Colonic mucosa (tissue), 4 donors: ENCODE results near the gene LRMDA. TPM values are rescaled to one million over a fixed set of nuclear protein-coding genes. Genes with fewer than 3 reads are reported as not detected.

ENCODE experiments used
- DNase-seq: peaks from one replicate; pipeline ENCODE4 v3.0.0-alpha.2; 2020
- H3K27ac ChIP-seq: fragments of 200-600 bp; one replicate; pipeline ENCODE4 v1.8.0; 2021
- H3K27me3 ChIP-seq: fragments of 200-600 bp; one replicate; pipeline ENCODE4 v1.8.0; 2021
- H3K36me3 ChIP-seq: fragments of 200-600 bp; one replicate; pipeline ENCODE4 v1.8.0; 2021
- H3K4me1 ChIP-seq: fragments of 200-600 bp; one replicate; pipeline ENCODE4 v1.8.0; 2021; ENCODE audit warnings: mild to moderate bottlenecking
- H3K4me3 ChIP-seq: fragments of 200-600 bp; one replicate; pipeline ENCODE4 v1.8.0; 2021
- H3K9ac ChIP-seq, 2 donors: one replicate each; pipeline ENCODE4 v1.7.0; 2013; ENCODE audit warnings: control low read depth in 2 of 2, low read depth in 2 of 2, low read length in 2 of 2
- H3K9me3 ChIP-seq: fragments of 200-600 bp; one replicate; pipeline ENCODE4 v1.8.0; 2021
- CTCF ChIP-seq: fragments of 200-600 bp; IDR thresholded peaks from one replicate; pipeline ENCODE4 v1.8.0; 2022; ENCODE audit warnings: antibody characterized with exemption, mild to moderate bottlenecking
- intact Hi-C: fragments of 100-400 bp; cut with DNase I; formaldehyde crosslinking; loops from one replicate; pipeline ENCODE4 v1.14.1; 2022
- total RNA-seq, 2 donors: library from RNA; stranded (reverse); fragmentation: NEBNext Ultra II Directional in 1 of 2; extraction: Animal tissue kit (Norgen Biotek cat#: 25700) in 1 of 2; gene quantifications; one replicate each; pipeline ENCODE4 v1.2.1, GENCODE V29; 2021
- donor health status: healthy.
- donor health status: DM: no; HTN: no; CAD: no.
- donor health status: DM: no; HTN: no; CAD: no.

Gene LRMDA
- total RNA-seq, 2 donors from 2014 or later: 2.5 to 5.2 TPM

GRCh38 chr10:76114581-76115001 lies 683.2 kb downstream of the LRMDA start:
- H3K9ac ChIP-seq: no peak overlapping the region
- H3K4me1 ChIP-seq: no peaks in the 10 kb centered on the region
- no peak for TF ChIP-seq CTCF
- no peaks in the 10 kb centered on the region for H3K36me3 ChIP-seq
- no peak for DNase-seq
- no peak overlapping the region for H3K4me3 ChIP-seq
- H3K27me3 ChIP-seq: no peaks in the 10 kb centered on the region
- no peak overlapping the region for H3K27ac ChIP-seq
- intact Hi-C loops: no loop called here
- H3K9me3 ChIP-seq: no peaks in the 10 kb centered on the region

- no peaks in the 10 kb centered on the region for H3K36me3 ChIP-seq
- DNase-seq: no peak
Measured at GRCh38 chr10:76115131-76115470, 683.7 kb downstream of the LRMDA start.

GRCh38 chr10:76115471-76116155 lies 684.2 kb downstream of the LRMDA start:
- H3K4me3 ChIP-seq: no peak overlapping the region
- DNase-seq: no peak
- H3K9ac ChIP-seq: no peak overlapping the region
- TF ChIP-seq CTCF: no peak
- H3K27me3 ChIP-seq: no peaks in the 10 kb centered on the region
- H3K27ac ChIP-seq: no peak overlapping the region
- intact Hi-C loops: no loop called here
- no peaks in the 10 kb centered on the region for H3K36me3 ChIP-seq
- no peaks in the 10 kb centered on the region for H3K9me3 ChIP-seq
- H3K4me1 ChIP-seq: no peaks in the 10 kb centered on the region

More at GRCh38 chr10:76115131-76115470, 683.7 kb downstream of the LRMDA start:
- no peak overlapping the region for H3K27ac ChIP-seq
- intact Hi-C loops: no loop called here
- no peak overlapping the region for H3K4me3 ChIP-seq
- no peaks in the 10 kb centered on the region for H3K4me1 ChIP-seq
- no peaks in the 10 kb centered on the region for H3K27me3 ChIP-seq
- H3K9ac ChIP-seq: no peak overlapping the region
- no peaks in the 10 kb centered on the region for H3K9me3 ChIP-seq
- TF ChIP-seq CTCF: no peak

- no peak for TF ChIP-seq CTCF
- Histone ChIP-seq H3K4me1 (no peaks in the 10 kb centered on the region), H3K9ac (no peak overlapping the region), H3K36me3 (no peaks in the 10 kb centered on the region), H3K27ac (no peak overlapping the region), H3K9me3 (no peaks in the 10 kb centered on the region), H3K4me3 (no peak overlapping the region), H3K27me3 (no peaks in the 10 kb centered on the region)
- intact Hi-C loops: no loop called here
- no peak for DNase-seq
Measured at GRCh38 chr10:76116523-76116922, 685.1 kb downstream of the LRMDA start.

- Histone ChIP-seq H3K9me3 (no peaks in the 10 kb centered on the region), H3K4me1 (no peaks in the 10 kb centered on the region), H3K27ac (no peak overlapping the region), H3K27me3 (no peaks in the 10 kb centered on the region), H3K4me3 (no peak overlapping the region), H3K36me3 (no peaks in the 10 kb centered on the region), H3K9ac (no peak overlapping the region)
- no peak for DNase-seq
- TF ChIP-seq CTCF: no peak
- intact Hi-C loops: no loop called here
Measured at GRCh38 chr10:76117949-76118348, 686.5 kb downstream of the LRMDA start.
